Skeletal muscle tissue (tissue), 4 donors: ENCODE data around the gene SLC26A1. TPM values are rescaled to one million over a fixed set of nuclear protein-coding genes. Genes with fewer than 3 reads are reported as not detected.
"Not testable (repeated sequence)": the region's sequence is repeated elsewhere in the genome, so short reads cannot be mapped to it uniquely, and the experiment has no call there.

Experiments
- H3K27ac ChIP-seq: one replicate; pipeline ENCODE4 v1.7.0; 2013; ENCODE audit warnings: mild to moderate bottlenecking, low read depth, low read length, inconsistent platforms
- H3K27me3 ChIP-seq, 3 donors: one replicate each; pipeline ENCODE4 v1.7.0; 2013; ENCODE audit warnings: low read length in 3 of 3; ENCODE audit not compliant: control insufficient read depth in 3 of 3, insufficient read depth in 3 of 3
- H3K36me3 ChIP-seq, 3 donors: one replicate each; pipeline ENCODE4 v1.7.0; 2013; ENCODE audit warnings: low read length in 3 of 3; ENCODE audit not compliant: control insufficient read depth in 3 of 3, insufficient read depth in 3 of 3
- H3K4me1 ChIP-seq, 3 donors: one replicate each; pipeline ENCODE4 v1.7.0; 2013; ENCODE audit warnings: low read length in 3 of 3, mild to moderate bottlenecking in 3 of 3; ENCODE audit not compliant: control insufficient read depth in 3 of 3, insufficient read depth in 3 of 3
- H3K4me3 ChIP-seq, 3 donors: one replicate each; pipeline ENCODE4 v1.7.0; 2013; ENCODE audit warnings: low read length in 3 of 3
- H3K9ac ChIP-seq, 3 donors: one replicate each; pipeline ENCODE4 v1.7.0; 2013; ENCODE audit warnings: low read length in 3 of 3, mild to moderate bottlenecking in 3 of 3, moderate library complexity in 2 of 3, low read depth in 1 of 3
- H3K9me3 ChIP-seq, 3 donors: one replicate each; pipeline ENCODE4 v1.7.0; 2013; ENCODE audit warnings: low read length in 3 of 3; ENCODE audit not compliant: control insufficient read depth in 3 of 3
- total RNA-seq: library from RNA; depleted of rRNA; stranded (reverse); fragments of >200 nt; gene quantifications from one replicate; pipeline ENCODE4 v1.2.3, GENCODE V29; 2014
- donor health status: Osteomylitis.

Gene SLC26A1
- total RNA-seq, 1 donor from 2014 or later = not detected

DNA sequence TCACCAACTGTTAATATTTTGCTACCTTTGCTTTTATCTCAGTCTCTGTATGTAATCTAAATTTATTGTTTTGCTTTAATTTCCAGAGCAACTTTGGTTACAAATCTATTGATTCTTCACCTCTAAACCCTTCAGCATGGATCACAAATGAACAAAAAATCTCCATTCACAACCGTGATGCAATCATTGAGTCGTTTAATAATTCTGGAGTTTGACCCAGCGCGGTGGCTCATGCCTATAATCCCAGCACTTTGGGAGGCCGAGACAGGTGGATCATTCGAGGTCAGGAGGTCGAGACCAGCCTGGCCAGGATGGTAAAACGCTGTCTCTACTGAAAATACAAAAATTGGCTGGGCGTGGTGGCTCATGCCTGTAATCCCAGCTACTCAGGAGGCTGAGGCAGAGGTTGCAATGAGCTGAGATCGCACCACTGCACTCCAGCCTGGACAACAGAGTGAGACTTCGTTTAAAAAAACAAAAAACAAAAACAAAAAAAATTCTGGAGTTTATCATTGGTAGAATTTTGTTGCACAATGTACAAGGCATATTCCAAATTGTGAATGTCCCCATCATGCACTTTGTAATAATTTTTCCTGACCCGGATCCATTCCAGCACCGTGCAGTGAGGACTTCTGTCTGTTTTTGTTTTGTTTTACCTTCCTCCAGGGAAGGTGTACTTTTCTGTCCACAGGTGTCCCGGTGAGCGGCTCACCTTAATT, 8.7 kb downstream of the SLC26A1 start:
- Histone ChIP-seq H3K27me3 (no peaks in the 10 kb centered on the region), H3K36me3 (no peaks in the 10 kb centered on the region), H3K4me1 (peaks cover 15 to 26% (median 17%) of the 10 kb centered on the region in 3 donors), H3K4me3 (peak overlapping the region; percentile 13 to 33 (median 32)), H3K9ac (peak overlapping the region in 1 of 3 donors; percentile 55), H3K27ac (no peak overlapping the region), H3K9me3 (no peaks in the 10 kb centered on the region)

DNA sequence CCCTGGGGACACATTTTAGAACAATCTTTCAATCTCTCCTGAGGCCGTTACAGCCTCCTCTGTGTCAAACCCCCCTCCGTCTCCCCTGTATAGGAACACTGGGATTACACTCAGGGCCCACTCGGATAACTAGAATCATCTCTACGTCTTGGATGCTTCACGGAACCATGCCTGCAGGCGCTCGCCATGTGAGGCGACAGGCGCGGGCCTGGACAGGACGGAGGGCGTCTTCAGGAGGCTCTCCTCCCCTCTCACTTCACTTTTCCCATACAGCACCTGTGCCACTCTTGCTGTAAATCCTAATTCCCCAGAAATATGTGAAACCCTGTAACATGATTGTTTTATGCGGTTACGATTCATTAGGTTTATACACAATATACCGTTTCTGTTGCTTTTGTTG, 10.4 kb downstream of the SLC26A1 start:
- no peaks in the 10 kb centered on the region for H3K36me3 ChIP-seq
- no peak overlapping the region for H3K4me3 ChIP-seq
- H3K27me3 ChIP-seq = no peaks in the 10 kb centered on the region
- no peak overlapping the region for H3K27ac ChIP-seq
- peaks cover 12 to 20% (median 14%) of the 10 kb centered on the region in 3 donors for H3K4me1 ChIP-seq
- H3K9me3 ChIP-seq = no peaks in the 10 kb centered on the region
- no peak overlapping the region for H3K9ac ChIP-seq

DNA sequence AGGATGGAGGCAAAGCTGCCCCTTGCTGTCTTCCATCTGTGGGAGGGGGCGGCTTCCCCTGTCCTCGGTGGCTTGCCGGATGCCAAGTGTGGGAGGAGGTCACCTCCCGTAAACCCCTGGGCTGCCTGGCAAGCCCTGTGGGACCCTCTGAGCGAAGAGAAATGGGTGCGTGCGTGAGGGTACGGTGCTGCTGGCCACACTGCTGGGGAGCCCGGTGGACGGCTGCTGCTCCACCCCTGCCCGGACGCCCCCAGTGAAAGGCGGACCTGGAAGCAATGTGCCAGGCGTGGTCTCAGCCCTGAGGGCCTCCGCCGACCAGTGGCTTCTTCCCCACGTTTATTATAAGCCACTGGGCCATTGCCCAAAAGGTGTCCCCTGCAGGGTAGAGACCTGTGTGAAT, 10.9 kb downstream of the SLC26A1 start:
- H3K36me3 ChIP-seq = no peaks in the 10 kb centered on the region
- no peak overlapping the region for H3K4me3 ChIP-seq
- no peaks in the 10 kb centered on the region for H3K27me3 ChIP-seq
- H3K4me1 ChIP-seq = peaks cover 7 to 14% (median 11%) of the 10 kb centered on the region in 3 donors
- no peak overlapping the region for H3K27ac ChIP-seq
- no peak overlapping the region for H3K9ac ChIP-seq
- H3K9me3 ChIP-seq = no peaks in the 10 kb centered on the region

DNA sequence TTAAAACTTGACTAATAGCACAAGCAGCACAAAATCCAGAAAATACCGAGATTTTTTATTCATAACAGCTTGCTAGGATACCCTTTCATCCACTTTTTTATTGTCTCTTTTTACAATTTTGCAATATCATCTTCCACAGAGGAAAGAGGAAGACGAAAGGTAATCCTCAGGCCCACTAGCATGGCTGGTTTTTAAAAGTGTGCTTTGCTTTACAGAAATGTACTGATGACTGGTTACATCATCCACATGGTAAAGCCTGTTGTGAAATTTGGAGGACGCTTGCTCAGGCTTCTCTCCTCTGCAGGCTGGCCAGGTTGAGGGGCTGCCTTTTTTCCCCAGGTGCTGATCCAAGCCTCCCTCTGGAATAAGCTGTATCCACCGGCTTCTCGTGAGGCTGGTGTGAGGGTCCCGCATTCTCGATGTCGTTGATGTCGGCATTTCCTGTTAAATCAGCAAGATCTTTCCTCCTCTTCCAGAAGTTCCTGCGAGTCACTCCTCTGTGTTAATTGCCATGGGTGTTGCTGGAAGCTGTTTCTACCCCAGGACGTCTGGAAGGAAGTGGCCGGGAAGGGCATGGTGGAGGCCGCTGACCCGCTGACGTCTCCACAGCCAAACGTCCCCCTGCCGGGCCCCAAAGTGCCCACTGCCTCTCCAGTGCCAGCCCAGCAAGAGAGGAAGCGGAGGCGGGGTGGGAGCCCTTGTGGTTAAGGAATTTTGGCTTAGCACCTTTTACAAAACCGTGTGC, 14.1 kb downstream of the SLC26A1 start:
- Histone ChIP-seq H3K27me3 (no peaks in the 10 kb centered on the region), H3K9me3 (no peaks in the 10 kb centered on the region), H3K27ac (no peak overlapping the region), H3K36me3 (no peaks in the 10 kb centered on the region), H3K9ac (no peak overlapping the region), H3K4me3 (no peak overlapping the region), H3K4me1 (no peaks in the 10 kb centered on the region)

DNA sequence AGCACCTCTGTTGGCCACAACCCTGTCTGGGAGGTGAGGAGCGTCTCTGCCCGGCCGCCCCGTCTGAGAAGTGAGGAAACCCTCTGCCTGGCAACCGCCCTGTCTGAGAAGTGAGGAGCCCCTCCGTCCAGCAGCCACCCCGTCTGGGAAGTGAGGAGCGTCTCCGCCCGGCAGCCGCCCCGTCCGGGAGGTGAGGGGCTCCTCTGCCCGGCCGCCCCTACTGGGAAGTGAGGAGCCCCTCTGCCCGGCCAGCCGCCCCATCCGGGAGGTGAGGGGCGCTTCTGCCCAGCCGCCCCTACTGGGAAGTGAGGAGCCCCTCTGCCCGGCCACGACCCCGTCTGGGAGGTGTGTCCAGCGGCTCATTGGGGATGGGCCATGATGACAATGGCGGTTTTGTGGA, 17.2 kb downstream of the SLC26A1 start:
- H3K9me3 ChIP-seq, H3K27me3 ChIP-seq, H3K9ac ChIP-seq, H3K4me3 ChIP-seq, H3K27ac ChIP-seq, H3K36me3 ChIP-seq: not testable (repeated sequence)
- peaks cover 19 to 20% (median 19%) of the 10 kb centered on the region in 3 donors for H3K4me1 ChIP-seq

DNA sequence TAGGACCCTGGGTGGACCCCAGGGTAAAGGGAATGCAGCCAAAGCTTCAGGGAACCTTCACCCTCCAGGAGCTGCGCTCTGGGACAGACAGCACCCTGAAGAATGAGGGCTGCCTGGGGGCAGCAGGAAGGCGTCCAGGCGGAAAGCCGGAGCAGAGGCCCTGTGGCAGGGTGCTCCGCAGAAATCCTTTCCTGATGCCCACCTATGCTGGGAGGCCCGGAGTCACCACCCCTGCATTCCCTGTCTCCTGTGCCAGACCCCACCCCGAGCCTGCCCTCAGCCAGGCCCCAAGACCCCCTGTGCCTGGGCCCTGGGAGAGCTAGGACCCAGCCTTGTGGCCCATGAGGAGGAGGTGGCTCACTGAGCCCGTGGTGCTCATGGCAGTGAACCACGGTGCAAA, 18.5 kb downstream of the SLC26A1 start:
- Histone ChIP-seq H3K9me3 (no peaks in the 10 kb centered on the region), H3K4me3 (no peak overlapping the region), H3K9ac (no peak overlapping the region), H3K4me1 (peaks cover 20 to 25% (median 21%) of the 10 kb centered on the region in 3 donors), H3K27ac (no peak overlapping the region), H3K36me3 (no peaks in the 10 kb centered on the region), H3K27me3 (peaks cover 0 to 3% (median 0%) of the 10 kb centered on the region in 3 donors)

DNA sequence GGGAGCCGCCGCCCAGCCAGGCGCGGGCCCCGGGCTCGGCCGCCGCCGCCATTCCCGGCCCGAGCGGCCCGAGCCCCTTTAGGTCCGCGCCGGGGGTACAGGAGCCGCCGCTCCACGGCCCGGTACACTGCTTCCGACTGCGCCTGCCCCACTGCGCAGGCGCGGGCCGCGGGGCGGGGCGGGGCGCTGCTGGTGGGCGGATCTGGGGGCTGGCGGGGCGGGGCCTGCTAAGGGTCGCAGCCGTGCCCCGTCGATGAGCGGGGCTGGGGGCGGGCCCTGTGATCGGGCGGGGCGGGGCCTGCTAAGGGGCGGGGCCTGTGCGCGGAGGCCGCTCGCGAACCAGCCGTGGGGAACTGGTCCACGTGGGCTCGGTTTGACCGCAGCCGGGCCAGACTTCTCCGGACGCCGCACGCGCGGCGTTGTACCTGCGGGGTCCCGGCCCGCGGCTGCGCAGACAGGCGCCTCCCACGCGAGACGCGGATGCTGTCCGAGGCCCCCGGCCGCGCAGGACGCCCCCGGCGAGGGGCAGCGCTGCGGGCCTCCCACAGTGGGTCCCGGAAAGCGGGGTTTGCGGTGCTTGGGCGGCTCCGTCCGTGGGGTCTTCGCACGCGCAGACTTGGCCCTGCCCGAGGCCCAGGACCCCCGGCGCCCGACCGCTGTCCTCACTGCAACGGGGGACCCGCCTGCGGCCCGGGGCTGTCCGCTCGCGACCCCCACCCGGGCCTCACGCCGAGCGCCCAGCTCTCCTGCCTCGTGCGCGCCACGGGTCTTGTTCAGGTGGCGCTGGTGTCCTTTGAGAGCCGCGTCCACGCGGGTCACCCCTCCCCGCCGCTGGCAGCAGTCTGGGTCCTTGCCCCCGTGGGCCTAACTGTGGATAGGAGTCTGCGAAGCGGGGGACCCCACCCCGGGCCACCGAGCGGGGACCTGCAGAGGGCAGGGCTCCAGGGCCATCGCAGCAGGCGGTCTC, 19.5 kb downstream of the SLC26A1 start, which contains the start of gene DGKQ:
Gene DGKQ (minus strand): TSS at position 139 of the 967 bp plus-strand sequence. CDS start 87 bp downstream, at position 52.
- H3K4me1 ChIP-seq = peaks cover 20 to 25% (median 21%) of the 10 kb centered on the region in 3 donors
- H3K4me3 ChIP-seq = peak within 1 kb of the TSS; percentile 56 to 82 (median 71)
- peaks cover 0 to 6% (median 0%) of the 10 kb centered on the region in 3 donors for H3K27me3 ChIP-seq
- H3K36me3 ChIP-seq = no peaks in the 10 kb centered on the region
- H3K9me3 ChIP-seq = no peaks in the 10 kb centered on the region
- peak within 1 kb of the TSS; percentile 65 to 82 (median 73) for H3K9ac ChIP-seq
- H3K27ac ChIP-seq = no peak within 1 kb of the TSS

DNA sequence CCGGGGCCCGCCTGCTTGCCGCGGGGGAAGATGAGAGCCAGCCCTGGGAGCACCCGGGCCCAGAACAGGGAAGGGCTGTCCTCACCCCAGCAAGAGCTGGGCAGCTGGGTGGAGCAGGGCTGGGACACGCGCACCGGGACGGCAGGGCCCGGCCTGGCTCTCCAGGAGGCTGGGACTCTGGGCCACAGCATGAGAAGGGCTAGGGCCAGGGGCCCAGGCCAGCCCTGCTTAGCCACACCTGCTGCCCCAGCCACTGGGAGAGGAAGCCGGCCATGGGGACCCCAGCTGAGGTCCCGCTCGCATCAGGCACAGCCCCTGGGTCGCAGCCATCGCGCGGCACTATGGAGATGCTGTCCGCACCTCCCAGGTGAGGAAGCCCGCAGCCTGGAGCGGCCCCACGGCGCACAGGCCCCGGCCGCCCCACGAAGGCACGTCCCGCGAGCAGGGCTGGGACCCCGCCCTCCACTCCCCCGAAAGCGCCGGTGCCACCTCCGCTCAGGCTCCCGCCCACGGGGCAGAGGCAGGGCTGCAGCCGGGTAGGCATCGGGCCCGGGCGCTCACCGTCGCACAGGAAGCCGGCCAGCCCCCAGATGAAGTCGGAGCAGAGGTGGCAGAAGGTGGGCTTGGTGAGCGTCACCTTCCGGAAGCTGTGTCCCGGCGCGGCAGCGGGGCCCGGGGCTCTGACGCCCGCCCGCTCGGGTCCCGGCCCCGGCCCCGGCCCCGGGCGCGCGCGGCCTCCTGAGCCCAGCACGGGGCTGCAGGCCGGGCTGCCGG, 20.4 kb downstream of the SLC26A1 start:
- Histone ChIP-seq H3K27ac (no peak overlapping the region), H3K36me3 (no peaks in the 10 kb centered on the region), H3K9ac (peak overlapping the region; percentile 65 to 82 (median 73))

More for the DNA sequence above, 20.4 kb downstream of the SLC26A1 start:
- Histone ChIP-seq H3K27me3 (peaks cover 0 to 12% (median 6%) of the 10 kb centered on the region in 3 donors), H3K4me3 (peak overlapping the region; percentile 56 to 82 (median 71)), H3K4me1 (peaks cover 20 to 25% (median 21%) of the 10 kb centered on the region in 3 donors), H3K9me3 (no peaks in the 10 kb centered on the region)
